Astrocyte of the cerebellum (primary cell): Measurements from ENCODE around the gene CTF1.

ENCODE experiments used
- DNase-seq: peaks from one replicate; pipeline ENCODE4 v3.0.0-alpha.2; 2011; ENCODE audit warnings: low read depth
- H3K4me3 ChIP-seq: 2 replicates; pipeline ENCODE4 v1.5.1; 2011; ENCODE audit warnings: mild to moderate bottlenecking, low read depth, low read length, moderate library complexity
- in situ Hi-C: cut with HindIII; loops from 2 replicates; pipeline ENCODE4 v1.10.0; 2017; ENCODE audit warnings: low sequenced_read_pairs
- TF ChIP-seq, protein P1 (sequence below): IDR thresholded peaks from 2 replicates; pipeline ENCODE4 v1.5.1; 2012; ENCODE audit warnings: low read length, low read depth, moderate library complexity, mild to moderate bottlenecking; ENCODE audit errors: missing control alignments

CTF1 gene

DNA sequence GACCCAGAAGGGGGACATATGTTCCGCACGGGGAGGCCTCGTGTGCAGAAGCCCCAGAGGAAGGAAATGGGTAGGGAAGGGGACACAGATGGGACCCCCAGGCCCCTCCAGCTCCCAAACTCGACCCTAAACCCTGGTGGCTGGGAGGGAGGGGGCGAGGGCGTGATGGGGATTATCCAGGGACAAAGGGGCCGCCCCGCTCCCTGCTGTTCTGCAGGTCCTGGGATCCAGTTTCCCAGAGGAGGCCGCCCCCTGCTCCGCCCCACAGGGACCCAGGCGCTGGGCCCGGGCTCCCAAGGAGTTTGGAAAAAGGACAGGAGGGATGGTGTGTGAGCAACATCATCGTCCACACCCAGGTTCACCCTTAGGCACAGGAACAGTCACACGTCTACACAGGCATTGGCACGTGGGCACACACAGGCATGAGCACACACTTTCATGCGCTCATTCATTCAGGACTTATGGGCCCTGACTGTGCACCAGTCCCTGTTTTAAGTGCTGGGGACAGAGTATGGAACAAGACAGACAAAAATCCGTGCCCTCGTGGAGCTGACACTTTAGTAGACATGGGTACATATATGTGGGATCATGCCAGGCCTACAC is 14.1 kb downstream of the CTF1 start:
- TF ChIP-seq, protein P1, sequence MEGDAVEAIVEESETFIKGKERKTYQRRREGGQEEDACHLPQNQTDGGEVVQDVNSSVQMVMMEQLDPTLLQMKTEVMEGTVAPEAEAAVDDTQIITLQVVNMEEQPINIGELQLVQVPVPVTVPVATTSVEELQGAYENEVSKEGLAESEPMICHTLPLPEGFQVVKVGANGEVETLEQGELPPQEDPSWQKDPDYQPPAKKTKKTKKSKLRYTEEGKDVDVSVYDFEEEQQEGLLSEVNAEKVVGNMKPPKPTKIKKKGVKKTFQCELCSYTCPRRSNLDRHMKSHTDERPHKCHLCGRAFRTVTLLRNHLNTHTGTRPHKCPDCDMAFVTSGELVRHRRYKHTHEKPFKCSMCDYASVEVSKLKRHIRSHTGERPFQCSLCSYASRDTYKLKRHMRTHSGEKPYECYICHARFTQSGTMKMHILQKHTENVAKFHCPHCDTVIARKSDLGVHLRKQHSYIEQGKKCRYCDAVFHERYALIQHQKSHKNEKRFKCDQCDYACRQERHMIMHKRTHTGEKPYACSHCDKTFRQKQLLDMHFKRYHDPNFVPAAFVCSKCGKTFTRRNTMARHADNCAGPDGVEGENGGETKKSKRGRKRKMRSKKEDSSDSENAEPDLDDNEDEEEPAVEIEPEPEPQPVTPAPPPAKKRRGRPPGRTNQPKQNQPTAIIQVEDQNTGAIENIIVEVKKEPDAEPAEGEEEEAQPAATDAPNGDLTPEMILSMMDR: no peak

GRCh38 chr16:30912794-30913412 is 16.5 kb downstream of the CTF1 start:
- in situ Hi-C loops: no loop called here
- no peak overlapping the region for H3K4me3 ChIP-seq
- no peak for DNase-seq
- TF ChIP-seq, protein P1: no peak

More for the DNA sequence above, 14.1 kb downstream of the CTF1 start:
- in situ Hi-C loops: no loop called here
- H3K4me3 ChIP-seq: no peak overlapping the region
- DNase-seq: no peak

DNA sequence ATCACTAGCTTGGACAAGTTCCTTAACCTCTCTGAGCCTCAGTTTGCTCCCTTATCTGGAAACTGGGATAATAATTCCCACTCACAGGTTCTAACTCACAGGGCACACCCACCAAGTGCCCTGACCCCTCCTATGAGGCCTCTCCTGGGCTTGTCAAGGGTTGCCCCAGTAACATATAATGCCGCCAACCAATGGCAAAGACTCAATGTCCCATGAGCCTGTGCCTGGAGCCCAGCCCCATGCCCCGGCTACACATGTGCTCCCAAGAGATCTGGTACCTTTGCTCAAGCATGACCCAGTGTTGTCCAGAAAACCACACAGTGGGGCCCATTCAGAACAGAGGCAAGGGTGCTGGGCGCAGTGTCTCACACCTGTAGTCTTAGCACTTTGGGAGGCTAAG is 18.4 kb downstream of the CTF1 start:
- in situ Hi-C loops: no loop called here
- no peak for DNase-seq
- TF ChIP-seq, protein P1: no peak

DNA sequence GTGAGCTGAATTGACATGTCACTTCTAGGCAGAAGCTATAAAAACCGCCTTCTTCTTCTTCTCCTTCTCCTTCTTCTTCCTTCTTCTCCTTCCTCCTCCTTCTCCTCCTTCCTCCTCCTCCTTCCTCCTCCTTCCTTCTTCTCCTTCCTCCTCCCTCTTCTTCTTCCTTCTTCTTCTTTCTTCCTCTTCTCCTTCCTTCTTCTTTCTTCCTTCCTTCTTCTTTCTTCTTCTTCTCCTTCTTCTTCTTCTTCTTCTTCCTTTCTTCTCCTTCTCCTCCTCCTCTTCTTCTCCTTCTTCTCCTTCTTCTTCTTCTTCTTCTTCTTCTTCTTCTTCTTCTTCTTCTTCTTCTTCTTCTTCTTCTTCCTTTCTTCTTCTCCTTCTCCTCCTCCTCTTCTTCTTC is 22.2 kb downstream of the CTF1 start:
- TF ChIP-seq, protein P1: no peak
- H3K4me3 ChIP-seq: no peak overlapping the region
- in situ Hi-C loops: no loop called here
- no peak for DNase-seq

More for the DNA sequence above, 18.4 kb downstream of the CTF1 start:
- no peak overlapping the region for H3K4me3 ChIP-seq

- no peak for DNase-seq
- TF ChIP-seq, protein P1: no peak
- no peak overlapping the region for H3K4me3 ChIP-seq
- in situ Hi-C loops: no loop called here
Measured at GRCh38 chr16:30920891-30921290, 24.5 kb downstream of the CTF1 start.

- in situ Hi-C loops: no loop called here
- TF ChIP-seq, protein P1: no peak
- H3K4me3 ChIP-seq: peak overlapping the region; percentile 62
- no peak for DNase-seq
Measured at GRCh38 chr16:30921459-30921747, 25.0 kb downstream of the CTF1 start.
